Neural progenitor cell (in vitro differentiated cells): Measurements from ENCODE around the gene ATP6AP2.

Source experiments
- CTCF ChIP-seq: fragments of 200-600 bp; sonication (generic); IDR thresholded peaks from 2 replicates; pipeline ENCODE4 v1.5.1; 2017; ENCODE audit warnings: antibody characterized with exemption, mild to moderate bottlenecking
- EZH2 ChIP-seq: fragments of 200-600 bp; sonication (generic); IDR thresholded peaks from 2 replicates; pipeline ENCODE4 v1.6.1; 2017; ENCODE audit warnings: antibody characterized with exemption, mild to moderate bottlenecking, moderate library complexity
- EZH2phosphoT487 ChIP-seq: fragments of 200-600 bp; sonication (generic); IDR thresholded peaks from 2 replicates; pipeline ENCODE4 v1.6.1; 2017; ENCODE audit warnings: antibody characterized with exemption

- TF ChIP-seq CTCF, result no peak
- TF ChIP-seq EZH2phosphoT487, result no peak
- no peak for TF ChIP-seq EZH2
Measured at GRCh38 chrX:40612511-40612910, 31.7 kb downstream of the ATP6AP2 start.
